SIG-M5 treated with dmso at 0.1 percent for 504 hours (cell line): ENCODE results near the gene PRKCD.

Experiments used
- DNase-seq: peaks from one replicate; lab custom pipeline; 2025; ENCODE audit not compliant: unreplicated experiment; lab: John Stamatoyannopoulos, UW

The PRKCD gene

GRCh38 chr3:53154881-53155285 is 6.1 kb upstream of the PRKCD start:
- no peak for DNase-seq

DNA sequence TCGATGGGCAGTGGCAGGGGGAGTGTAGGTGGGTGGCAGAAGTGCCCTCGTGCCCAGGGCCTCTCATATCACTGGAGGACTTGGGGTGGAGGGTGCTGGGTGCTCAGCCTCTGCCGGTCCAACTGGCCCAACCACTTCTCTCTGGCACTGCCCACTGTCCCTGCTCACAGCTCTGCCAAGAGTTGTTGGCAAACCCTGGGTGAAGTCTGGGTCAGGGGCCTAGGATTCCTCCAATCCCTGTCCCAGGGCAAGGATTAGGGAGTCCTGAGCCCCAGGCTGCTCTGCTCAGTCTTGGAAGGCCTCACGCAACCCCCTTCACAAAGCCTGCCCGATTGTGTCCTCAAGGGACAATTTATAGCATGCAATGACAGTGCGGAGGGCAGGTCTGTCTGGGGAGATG is 5.2 kb upstream of the PRKCD start:
- peak; percentile 49 for DNase-seq

DNA sequence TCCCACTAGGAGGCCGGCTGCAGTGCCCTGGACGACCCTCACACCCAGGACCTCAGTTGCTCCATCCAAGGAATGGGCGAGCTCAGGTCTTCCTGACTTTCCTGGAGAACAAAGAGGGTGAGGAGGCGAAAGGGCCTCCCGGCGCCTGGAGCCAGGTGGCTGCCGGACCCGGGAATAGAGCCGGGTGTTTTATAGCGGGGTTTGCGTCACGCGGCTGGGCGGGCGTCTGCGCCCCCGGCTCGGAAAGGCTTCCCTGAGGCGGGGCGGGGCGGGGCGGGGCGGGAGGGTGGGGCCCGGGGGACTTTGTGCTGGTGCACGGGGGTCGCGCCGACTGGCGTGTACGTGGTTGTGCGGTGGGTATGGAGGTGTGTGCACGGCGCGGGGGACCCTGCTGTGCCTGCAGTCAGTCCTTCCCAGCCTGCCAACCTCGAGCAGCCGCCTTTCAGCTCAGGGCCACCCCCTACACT is 4.6 kb upstream of the PRKCD start:
- no peak for DNase-seq

GRCh38 chr3:53157974-53158580 is 2.9 kb upstream of the PRKCD start:
- DNase-seq, result no peak

- peak; percentile 73 for DNase-seq
Observed at GRCh38 chr3:53158765-53159155, 2.2 kb upstream of the PRKCD start.

GRCh38 chr3:53159156-53160060 is 1.6 kb upstream of the PRKCD start:
- DNase-seq, result no peak

- DNase-seq, result no peak
Observed at GRCh38 chr3:53160061-53160659, 849 bp upstream of the PRKCD start.

GRCh38 chr3:53161450-53161819 is 426 bp downstream of the PRKCD start:
- DNase-seq, result peak; percentile 22

- peak; percentile 68 for DNase-seq
Observed at GRCh38 chr3:53161820-53162671, 1.0 kb downstream of the PRKCD start.

GRCh38 chr3:53162672-53163443 is 1.8 kb downstream of the PRKCD start:
- DNase-seq, result no peak

- DNase-seq, result no peak
Observed at GRCh38 chr3:53163444-53164387, 2.7 kb downstream of the PRKCD start.

GRCh38 chr3:53164911-53165310 is 3.9 kb downstream of the PRKCD start:
- no peak for DNase-seq

GRCh38 chr3:53166206-53166605 is 5.2 kb downstream of the PRKCD start:
- DNase-seq, result no peak

DNA sequence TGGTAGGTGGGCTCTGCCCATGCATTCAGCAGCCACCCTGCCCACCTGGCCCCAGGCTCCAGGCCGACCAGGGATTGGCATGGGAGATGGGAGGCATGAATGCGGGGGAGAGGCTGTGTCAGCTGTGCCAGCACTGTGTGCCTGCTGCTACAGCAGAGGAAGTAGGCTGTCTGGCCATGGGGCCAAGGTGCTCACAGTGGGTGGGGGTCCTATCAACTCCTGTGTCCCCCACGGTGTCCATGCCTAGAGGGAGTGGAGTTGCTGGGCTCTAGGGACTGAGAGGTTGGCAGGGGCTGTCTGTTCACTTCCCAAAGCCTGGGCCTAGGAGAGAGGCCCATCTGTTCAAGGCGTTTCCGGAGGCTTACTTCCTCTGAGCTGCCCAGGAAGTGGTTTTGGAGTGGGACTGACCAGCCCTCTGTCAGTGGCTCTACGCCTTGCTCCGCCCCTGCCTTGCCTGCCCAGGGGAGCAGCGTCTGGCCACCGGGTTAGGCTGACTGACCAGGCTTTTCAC is 5.8 kb downstream of the PRKCD start:
- DNase-seq, result no peak

DNA sequence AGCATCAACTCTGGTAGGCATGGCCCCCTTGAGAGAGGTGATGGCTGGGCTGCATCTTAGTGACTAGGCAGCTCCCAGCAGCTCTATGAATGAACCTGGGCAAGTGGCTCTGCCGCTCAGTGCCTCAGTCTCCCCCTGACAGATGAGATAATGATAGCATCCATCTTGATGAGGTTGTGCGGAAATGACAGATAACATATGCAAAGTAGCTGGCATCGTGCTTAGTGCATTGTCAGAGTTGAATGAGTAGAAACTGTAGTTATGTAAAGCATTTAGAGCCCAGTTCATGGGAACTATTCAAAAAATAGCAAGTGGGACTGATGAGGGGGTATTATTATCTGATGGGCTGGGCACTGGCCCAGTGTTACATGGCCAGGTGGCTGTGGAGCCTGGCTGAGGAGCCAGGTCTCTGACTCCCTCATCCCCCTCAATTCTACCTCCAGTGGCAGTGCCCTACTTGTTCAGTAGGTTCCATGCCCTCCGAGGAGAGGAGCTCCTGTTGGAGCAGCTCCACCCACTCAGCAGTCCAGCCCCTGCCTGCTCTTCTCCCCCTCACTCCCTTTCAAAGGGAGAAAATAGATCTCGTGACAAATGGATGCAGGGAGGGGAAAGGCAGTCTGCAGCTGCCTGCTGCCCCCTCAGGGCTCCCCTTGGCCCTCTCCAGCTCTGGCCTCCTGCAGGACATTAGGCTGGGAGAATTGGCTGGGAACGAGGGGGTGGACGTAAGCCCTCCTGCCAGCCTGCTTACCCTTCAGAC is 6.6 kb downstream of the PRKCD start:
- no peak for DNase-seq

DNA sequence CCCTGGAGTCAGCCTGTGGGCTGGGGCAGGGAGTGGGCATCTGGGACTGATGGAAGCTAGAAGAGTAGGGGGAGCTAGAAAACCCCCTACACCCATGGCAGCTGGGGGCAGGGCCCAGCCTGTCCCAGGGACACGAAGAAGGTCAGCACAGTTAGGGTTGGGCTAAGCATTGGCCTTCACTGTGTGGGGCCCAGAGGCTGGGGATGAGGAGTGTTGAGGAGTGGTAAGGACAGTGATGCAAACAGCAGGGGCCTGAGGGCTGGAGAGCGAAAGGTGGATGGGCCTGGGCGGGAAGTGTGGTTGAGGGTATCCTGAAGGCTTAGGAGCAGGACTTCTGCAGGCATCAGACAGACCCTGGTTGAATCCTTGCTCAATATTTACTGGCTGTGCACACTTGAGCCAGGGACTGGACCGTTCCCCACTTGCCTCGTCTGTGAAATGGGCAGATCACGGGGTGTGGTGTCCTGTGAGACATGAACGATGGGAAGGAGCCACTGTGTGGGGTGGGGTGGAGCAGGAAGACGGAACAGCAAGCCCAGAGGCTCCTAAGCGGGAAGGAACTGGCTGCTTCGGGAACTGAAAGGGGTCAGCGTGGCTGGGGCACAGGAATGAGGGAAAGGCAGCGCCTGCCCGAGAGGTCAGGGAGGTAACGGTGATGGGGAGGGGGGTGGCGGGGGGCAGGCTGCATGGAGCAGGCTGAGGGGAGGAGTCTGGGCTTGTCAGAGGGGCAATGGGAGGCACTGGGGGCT is 7.3 kb downstream of the PRKCD start:
- DNase-seq, result no peak

GRCh38 chr3:53169045-53169831 is 8.2 kb downstream of the PRKCD start:
- DNase-seq, result peak; percentile 92
